ENCODE data around the gene DBNDD2.

The DBNDD2 gene

DNA sequence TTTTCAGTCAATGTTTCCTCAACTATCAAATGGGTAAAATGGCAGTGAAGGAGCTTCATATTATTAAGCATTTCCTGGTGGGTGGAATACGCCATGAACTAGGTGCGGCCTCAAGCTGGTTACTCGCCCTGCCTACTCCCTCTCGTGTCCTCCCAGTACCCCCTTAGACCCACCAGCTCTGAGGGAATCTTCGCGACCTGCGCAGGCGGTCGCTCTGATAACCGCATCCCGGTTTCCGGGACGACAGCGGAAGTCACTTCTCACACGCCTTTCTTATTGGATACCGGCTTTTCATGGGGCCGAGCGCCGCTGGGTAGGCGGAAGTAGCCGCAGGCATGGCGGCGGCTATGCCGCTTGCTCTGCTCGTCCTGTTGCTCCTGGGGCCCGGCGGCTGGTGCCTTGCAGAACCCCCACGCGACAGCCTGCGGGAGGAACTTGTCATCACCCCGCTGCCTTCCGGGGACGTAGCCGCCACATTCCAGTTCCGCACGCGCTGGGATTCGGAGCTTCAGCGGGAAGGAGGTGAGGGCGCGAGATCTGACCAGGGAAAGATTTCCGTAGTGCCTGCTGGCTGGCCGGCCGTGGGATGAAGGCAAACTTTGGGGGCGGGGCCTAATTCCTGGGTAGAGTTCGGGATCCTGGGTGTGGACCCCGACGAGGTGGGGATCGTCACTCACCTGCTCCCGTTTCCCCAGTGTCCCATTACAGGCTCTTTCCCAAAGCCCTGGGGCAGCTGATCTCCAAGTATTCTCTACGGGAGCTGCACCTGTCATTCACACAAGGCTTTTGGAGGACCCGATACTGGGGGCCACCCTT lies 7.9 kb downstream of the DBNDD2 start, which contains the start of gene PIGT:
PIGT (plus strand) TSS at position 320 of the 816 bp plus-strand sequence; CDS start at position 336, 16 bp downstream.
- TF ChIP-seq POLR2A (IDR thresholded peaks at IDR 0.05; ENCODE audit: low read depth, low read length) = peak; percentile 90
- FAIRE-seq (no peak), DNase-seq (ENCODE audit: insufficient read length, low spot score) (peak; percentile 77)

DNA sequence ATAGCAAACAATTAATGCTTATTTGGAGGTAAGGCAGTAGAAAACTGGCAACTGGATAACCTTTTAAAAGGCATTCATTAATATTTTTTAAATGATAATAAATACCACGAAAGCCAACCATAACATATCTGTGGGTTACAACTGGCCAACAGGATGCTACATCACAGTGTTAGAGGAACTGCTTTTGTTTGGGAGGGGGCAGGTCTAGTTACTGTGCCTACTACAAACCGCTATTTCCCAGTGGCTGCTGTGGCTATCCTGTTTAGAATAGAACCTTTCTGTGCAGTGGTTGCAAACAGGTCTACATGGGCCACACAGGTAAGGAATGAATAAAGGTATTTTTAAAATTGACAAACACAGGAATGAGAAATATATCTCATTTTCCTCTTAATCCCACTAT lies 8.8 kb downstream of the DBNDD2 start:
- DNase-seq (ENCODE audit: insufficient read length, low spot score) (no peak), FAIRE-seq (no peak)
- TF ChIP-seq POLR2A (IDR thresholded peaks at IDR 0.05; ENCODE audit: low read depth, low read length) = no peak

DNA sequence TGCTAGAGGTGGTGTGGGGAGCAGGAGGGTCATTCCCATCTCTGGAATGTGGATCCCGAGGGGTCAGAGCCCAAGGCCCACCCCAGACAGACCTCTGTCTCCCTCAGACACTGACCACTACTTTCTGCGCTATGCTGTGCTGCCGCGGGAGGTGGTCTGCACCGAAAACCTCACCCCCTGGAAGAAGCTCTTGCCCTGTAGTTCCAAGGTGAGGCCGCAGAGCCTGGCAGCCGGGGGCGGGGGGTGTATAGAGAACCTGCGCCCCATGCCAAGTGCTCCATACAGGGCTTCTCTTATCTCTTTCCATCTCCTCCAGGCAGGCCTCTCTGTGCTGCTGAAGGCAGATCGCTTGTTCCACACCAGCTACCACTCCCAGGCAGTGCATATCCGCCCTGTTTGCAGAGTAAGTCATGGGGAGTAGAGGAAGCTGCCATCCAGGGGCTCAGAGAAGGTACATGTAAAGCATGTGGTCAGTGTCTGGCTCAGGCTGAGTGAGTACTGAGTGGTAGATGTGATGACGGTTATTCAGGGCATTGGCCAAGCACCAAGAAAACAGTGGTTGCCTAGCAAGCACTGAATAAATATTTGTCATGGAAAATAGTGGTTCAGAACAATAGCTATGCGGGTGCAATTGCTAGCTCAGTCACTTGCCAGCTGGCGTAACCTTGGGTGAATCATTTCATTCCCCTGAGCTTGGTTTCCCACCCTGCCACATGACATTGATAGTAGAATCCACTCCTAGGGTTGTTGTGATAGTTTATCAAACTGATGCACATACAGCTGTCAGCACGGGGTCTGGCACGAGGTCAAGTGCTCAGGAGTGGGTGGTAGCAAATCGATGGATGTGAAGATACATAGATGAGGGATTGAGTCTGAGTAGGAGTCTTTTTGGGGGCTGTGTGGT lies 11.4 kb downstream of the DBNDD2 start:
- peak; percentile 91 for FAIRE-seq
- TF ChIP-seq POLR2A (IDR thresholded peaks at IDR 0.05; ENCODE audit: low read depth, low read length) = no peak
- DNase-seq (ENCODE audit: insufficient read length, low spot score) = peak; percentile 74

DNA sequence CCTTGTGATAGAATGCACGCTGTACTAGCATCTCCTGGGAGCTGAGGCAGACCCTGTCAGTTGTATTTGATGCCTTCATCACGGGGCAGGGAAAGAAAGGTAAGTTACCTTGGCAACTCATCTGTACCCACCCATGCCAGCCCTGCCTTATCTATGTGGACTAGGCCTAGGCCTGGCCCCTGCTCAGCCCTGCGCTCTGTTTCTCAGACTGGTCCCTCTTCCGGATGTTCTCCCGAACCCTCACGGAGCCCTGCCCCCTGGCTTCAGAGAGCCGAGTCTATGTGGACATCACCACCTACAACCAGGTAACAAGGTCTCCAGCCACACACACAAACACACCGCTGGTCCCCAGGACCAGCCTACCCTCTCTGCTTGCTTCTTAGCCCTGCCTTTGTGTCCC lies 12.0 kb downstream of the DBNDD2 start:
- FAIRE-seq = no peak

DNA sequence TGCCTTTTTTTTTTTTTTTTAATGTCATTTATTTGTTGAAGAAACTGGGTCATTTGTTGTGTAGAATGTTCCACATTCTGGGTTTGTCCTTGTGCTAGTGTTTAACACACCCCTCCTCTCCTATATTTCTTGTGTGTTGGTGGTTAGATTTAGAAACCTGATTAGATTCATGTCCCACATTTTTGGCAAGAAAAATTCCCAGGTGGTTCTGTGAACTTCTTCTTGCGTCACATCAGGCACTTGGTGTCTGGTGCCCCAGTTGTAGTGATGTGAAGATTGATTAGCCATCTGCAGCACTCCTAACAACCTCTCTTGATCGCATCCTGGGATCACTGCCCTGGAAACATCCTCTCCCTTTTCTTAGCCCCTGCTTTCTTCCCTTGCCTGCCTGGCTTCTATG lies 15.6 kb downstream of the DBNDD2 start:
- no peak for DNase-seq (ENCODE audit: insufficient read length, low spot score)
- FAIRE-seq = no peak
- no peak for TF ChIP-seq POLR2A (IDR thresholded peaks at IDR 0.05; ENCODE audit: low read depth, low read length)

More for the DNA sequence above, 12.0 kb downstream of the DBNDD2 start:
- TF ChIP-seq POLR2A (IDR thresholded peaks at IDR 0.05; ENCODE audit: low read depth, low read length) = no peak
- no peak for DNase-seq (ENCODE audit: insufficient read length, low spot score)

DNA sequence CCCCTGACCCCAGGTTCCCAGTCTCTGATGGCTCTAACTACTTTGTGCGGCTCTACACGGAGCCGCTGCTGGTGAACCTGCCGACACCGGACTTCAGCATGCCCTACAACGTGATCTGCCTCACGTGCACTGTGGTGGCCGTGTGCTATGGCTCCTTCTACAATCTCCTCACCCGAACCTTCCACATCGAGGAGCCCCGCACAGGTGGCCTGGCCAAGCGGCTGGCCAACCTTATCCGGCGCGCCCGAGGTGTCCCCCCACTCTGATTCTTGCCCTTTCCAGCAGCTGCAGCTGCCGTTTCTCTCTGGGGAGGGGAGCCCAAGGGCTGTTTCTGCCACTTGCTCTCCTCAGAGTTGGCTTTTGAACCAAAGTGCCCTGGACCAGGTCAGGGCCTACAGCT lies 17.5 kb downstream of the DBNDD2 start:
- FAIRE-seq (no peak), DNase-seq (ENCODE audit: insufficient read length, low spot score) (no peak)
- TF ChIP-seq POLR2A (IDR thresholded peaks at IDR 0.05; ENCODE audit: low read depth, low read length) = no peak

DNA sequence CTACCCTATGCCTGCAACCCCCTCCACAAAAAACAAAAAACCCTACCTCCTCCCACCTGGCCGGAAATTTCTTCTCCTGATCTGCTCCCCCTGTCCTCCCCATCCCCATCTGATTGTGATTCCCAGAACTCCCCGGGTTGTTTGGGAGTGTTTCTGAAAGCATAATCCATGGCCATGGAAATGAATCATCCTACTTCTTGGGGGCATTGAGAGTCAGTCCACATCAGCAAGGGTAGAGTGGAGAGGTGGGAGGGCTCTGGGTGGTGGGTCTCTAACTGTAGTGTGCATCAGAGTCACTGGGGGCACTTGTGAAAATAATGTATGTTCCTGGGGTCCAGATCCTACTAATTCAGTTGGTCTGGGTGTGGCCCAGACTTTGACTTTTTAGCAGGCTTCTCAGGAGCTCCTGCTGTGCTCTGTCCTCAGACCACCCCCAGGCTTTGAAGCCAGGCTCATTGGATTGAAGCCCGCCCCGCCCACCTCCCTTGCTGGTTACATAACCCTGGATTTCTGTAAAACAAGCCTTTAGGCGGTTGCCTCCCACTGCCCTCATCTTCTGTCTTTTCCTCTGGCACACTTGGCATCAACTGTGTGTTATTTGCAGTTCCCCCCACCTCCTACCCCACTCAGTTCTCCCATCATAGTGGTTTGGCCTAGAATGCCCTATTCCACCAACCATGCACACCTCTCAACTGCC lies 18.4 kb downstream of the DBNDD2 start:
- no peak for DNase-seq (ENCODE audit: insufficient read length, low spot score)
- TF ChIP-seq POLR2A (IDR thresholded peaks at IDR 0.05; ENCODE audit: low read depth, low read length) = no peak
- no peak for FAIRE-seq

DNA sequence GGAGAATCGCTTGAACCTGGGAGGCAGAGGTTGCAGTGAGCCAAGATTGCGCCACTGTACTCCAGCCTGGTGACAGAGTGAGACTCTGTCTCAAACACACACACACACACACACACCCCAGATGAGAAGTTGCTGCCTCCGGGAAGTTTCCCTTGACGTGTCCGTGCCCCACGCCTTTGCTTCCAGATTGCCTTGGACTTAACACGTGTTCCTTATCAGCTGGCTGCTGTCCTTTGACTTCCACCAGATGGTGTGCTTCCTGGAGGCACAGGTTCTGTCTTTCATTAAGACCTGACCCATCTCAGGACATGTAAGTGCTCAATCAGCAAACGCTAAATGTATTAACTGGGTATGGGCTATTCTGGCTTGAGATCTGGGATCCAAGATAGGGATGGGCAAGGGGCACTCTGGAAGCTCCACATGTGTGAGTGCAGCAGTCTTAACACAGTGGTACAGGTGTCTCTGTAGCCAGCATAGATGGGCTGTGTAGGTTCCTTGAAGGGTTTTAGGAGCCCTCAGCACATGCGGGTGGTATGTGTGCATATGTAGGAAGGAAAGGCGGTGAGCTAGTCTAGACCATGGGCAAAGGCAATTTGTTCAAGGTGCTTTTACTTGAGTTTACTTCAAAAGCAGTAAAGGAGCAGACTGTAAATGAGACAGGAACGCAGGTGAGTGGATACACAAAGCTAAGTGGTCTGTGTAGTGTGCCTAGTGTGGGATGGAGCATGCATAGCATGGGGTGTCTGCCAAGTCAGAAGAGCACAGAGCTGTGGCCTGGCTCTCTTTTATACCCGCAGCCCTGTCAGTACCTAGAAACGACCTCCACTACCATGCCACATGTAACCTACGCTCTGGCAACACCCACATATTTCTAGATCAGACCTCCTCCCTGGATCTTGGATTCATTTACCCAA lies 19.4 kb downstream of the DBNDD2 start:
- DNase-seq (ENCODE audit: insufficient read length, low spot score) = no peak
- no peak for TF ChIP-seq POLR2A (IDR thresholded peaks at IDR 0.05; ENCODE audit: low read depth, low read length)
- no peak for FAIRE-seq

DNA sequence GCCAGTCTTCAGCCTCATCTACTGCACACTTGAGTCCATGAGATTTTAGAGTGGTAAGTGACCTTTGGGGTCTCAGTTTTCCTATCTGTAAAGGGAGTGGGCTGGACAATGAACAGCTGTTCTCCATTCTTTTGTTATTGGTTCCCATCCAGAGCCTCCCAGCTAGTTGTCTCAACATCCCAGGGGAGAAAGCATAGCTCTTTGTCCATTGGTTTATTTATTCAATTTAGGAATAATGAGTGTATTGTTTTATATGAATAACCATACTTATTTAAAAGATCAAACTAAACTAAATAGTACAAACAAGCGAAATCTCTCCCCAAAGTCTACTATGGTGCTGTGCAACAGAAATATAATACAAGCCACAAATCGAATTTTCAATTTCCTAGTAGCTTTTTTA lies 21.5 kb downstream of the DBNDD2 start:
- no peak for FAIRE-seq
- TF ChIP-seq POLR2A (IDR thresholded peaks at IDR 0.05; ENCODE audit: low read depth, low read length) = no peak
- DNase-seq (ENCODE audit: insufficient read length, low spot score) = no peak

DNA sequence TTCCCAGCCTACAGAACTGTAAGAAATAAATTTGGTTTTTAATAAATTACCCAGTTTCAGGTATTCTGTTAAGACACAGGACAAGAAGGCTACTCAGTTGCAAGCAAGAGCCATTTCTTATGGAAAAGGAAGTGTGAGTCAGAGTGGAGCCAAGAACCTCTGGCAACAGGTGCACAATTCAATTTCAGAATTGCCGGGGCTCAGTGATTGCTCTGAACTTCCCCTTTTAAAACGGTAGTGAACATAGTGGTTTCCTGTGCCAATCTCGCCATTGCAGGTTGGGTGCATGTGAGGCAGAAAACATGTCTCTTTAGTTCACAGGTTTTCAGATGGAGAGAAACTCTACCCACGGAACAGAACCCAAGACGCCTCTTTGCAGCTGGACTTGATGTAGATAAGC lies 24.2 kb downstream of the DBNDD2 start:
- no peak for FAIRE-seq

DNA sequence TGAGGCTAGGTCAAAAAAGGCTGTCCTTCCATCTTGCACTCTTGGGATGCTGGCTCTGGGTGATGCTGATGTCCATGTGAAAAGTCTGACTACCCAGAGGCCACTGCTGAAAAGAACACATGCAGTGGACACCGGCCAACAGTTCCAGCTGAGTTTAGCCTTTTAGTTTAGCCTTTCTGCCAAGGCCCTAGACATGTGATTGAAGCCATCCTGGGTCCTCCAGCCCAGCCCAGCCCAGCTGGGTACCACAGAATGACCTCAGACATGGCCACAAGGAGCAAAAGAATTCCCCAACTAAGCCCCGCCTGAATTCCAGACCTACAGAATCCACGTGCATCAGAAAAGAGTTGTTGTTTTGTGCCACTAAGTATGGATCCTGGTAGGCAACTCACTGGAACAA lies 25.2 kb downstream of the DBNDD2 start:
- TF ChIP-seq POLR2A (IDR thresholded peaks at IDR 0.05; ENCODE audit: low read depth, low read length) = no peak
- peak; percentile 38 for DNase-seq (ENCODE audit: insufficient read length, low spot score)
- FAIRE-seq = no peak

More for the DNA sequence above, 24.2 kb downstream of the DBNDD2 start:
- no peak for DNase-seq (ENCODE audit: insufficient read length, low spot score)
- no peak for TF ChIP-seq POLR2A (IDR thresholded peaks at IDR 0.05; ENCODE audit: low read depth, low read length)

DNA sequence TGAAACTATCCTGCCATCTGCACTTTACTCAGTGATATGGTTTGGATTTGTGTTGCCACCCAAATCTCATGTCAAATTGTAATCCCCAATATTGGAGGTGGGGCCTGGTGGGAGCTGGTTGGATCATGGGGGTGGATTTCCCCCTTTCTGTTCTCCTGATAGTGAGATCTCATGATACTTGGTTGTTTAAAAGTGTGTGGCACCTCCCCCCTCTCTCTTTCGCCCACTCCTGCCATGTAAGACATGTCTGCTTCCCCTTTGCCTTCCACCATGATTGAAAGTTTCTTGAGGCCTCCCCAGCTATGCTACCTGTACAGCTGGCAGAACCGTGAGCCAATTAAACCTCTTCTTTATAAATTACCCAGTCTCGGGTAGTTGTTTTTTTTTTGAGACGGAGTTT lies 25.9 kb downstream of the DBNDD2 start:
- TF ChIP-seq POLR2A (IDR thresholded peaks at IDR 0.05; ENCODE audit: low read depth, low read length) = no peak
- no peak for FAIRE-seq

More for the DNA sequence above, 25.9 kb downstream of the DBNDD2 start:
- DNase-seq (ENCODE audit: insufficient read length, low spot score) = no peak

All from H54 (cell line).